ENCODE data around the gene KMT2B.
A peak's percentile ranks its signal among the peaks of the same experiment; 100 is the strongest.

The KMT2B gene

DNA sequence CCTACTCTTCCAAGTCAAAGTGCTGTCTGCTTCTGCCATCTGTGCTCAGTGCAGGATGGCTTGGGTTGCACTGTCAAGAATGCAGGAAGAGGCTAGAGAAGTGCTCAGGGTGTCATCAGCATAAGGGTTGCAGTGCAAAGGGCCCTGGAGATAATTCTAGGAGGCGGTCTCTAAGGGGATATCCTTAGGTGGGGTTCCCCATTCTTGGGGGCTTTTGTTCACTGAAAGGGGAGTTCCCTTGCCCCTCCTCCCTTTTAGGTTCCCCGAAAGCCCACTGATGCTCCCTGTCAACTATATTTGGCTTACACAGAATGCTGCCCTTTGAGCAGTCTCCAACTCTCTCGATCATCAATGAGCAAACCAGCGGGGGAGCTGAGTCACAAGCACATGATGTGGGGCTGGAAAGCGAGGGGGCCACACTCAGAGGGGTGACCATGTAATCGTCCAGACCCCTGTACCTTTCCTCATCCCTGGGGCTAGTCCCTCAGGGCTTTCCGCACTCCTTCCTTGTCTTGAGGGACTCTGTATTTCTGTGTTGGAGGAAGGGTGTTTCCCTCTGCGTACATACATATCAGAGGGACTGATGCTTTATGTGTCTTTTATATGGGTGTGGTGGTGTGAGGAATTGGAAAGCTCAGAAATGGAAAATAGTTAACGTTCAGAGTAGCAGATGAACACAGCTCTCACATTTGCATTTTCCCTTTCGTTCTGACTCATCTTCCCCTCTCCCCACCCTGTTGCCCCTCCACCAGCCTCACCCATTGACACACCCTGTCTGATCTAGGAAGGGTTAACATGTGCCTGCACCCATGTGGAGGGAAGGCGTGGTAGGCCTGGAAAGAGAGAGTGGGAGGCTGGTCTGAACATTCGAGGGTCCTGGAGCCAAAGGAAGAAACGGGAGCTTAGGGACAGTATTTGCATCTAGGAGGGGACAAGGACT is 6.7 kb upstream of the KMT2B start (continued):
- TF ChIP-seq ZNF488 (tag by site-specific recombination; IDR thresholded peaks at IDR 0.05) (no peak), ZNF140 (tag by site-specific recombination; IDR thresholded peaks at IDR 0.05) (no peak), ZBTB11 (tag by site-specific recombination; conservative IDR thresholded peaks at IDR 0.05; ENCODE audit: low read depth) (no peak), ZBTB20 (tag by site-specific recombination; IDR thresholded peaks at IDR 0.05) (peak; percentile 50; the same call in 1 of the 2 replicates)
- TF ChIP-seq, protein P1, sequence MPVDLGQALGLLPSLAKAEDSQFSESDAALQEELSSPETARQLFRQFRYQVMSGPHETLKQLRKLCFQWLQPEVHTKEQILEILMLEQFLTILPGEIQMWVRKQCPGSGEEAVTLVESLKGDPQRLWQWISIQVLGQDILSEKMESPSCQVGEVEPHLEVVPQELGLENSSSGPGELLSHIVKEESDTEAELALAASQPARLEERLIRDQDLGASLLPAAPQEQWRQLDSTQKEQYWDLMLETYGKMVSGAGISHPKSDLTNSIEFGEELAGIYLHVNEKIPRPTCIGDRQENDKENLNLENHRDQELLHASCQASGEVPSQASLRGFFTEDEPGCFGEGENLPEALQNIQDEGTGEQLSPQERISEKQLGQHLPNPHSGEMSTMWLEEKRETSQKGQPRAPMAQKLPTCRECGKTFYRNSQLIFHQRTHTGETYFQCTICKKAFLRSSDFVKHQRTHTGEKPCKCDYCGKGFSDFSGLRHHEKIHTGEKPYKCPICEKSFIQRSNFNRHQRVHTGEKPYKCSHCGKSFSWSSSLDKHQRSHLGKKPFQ (tag by site-specific recombination; IDR thresholded peaks at IDR 0.05): no peak

- TF ChIP-seq SP3 (tag by site-specific recombination; IDR thresholded peaks at IDR 0.05) (0 out of 2 replicates have a peak, but pooled peaks have one; percentile 45), ZNF433 (tag by site-specific recombination; IDR thresholded peaks at IDR 0.05; ENCODE audit: low read depth) (no peak), ZIC2 (tag by site-specific recombination; IDR thresholded peaks at IDR 0.05) (peak; percentile 26; the same call in 1 of the 2 replicates)
- Histone ChIP-seq H3K4me3 (ENCODE audit: low read depth, low read length) (no peak overlapping the region), H3K4me1 (ENCODE audit: control insufficient read depth, insufficient read depth, low read length) (peaks cover 14% of the 10 kb centered on the region), H3K36me3 (ENCODE audit: control insufficient read depth in 2 of 2, insufficient read depth in 1 of 2, low read length in 2 of 2) (no peaks in the 10 kb centered on the region; a peak in 1 of 3 replicates), H3K27ac (ENCODE audit: extremely low read depth, low read depth, low read length) (no peak overlapping the region), H3K9me3 (ENCODE audit: control insufficient read depth, insufficient read depth, low read depth, low read length) (no peaks in the 10 kb centered on the region)
- CTCF ChIA-PET: interaction anchor here (0.7 to 6.0 kb wide), 9 partner anchors 8 to 202 kb away, joined by 3 to 119 read pairs (median 4); partner anchors contain the start of genes LIN37 and ZBTB32
- POLR2A ChIA-PET: interaction anchor here (0.5 to 3.9 kb wide), 10 partner anchors 8 to 801 kb away, joined by 3 to 38 read pairs (median 4); partner anchors contain the start of genes LIN37, PSENEN, U2AF1L4 and ZBTB32
Observed at GRCh38 chr19:35712567-35713505, 5.0 kb upstream of the KMT2B start.

DNA sequence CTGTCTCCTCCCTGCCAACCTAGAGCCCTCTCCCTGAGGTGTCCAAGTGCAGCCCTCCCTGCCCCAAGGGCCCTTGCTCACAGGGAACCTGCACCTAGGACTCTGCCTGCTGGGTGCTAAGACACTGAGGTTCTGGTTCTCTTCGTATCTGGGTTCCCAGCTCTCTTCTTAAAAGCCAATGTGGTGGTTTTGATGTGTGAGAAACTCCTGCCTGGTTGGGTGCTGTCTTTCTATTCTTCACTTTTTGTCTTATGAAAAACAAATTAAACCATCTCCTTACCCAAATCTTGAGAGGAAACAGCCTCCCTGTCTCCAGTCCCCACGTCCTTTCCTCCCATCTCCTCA is 4.3 kb upstream of the KMT2B start:
- Histone ChIP-seq H3K36me3 (ENCODE audit: control insufficient read depth in 2 of 2, insufficient read depth in 1 of 2, low read length in 2 of 2) (no peaks in the 10 kb centered on the region; a peak in 1 of 3 replicates), H3K9me3 (ENCODE audit: control insufficient read depth, insufficient read depth, low read depth, low read length) (no peaks in the 10 kb centered on the region), H3K4me1 (ENCODE audit: control insufficient read depth, insufficient read depth, low read length) (peaks cover 14% of the 10 kb centered on the region), H3K4me3 (ENCODE audit: low read depth, low read length) (no peak overlapping the region), H3K27ac (ENCODE audit: extremely low read depth, low read depth, low read length) (no peak overlapping the region)
- ChIA-PET CTCF (interaction anchor here (0.9 to 6.0 kb wide), 6 partner anchors 9 to 203 kb away, joined by 3 to 119 read pairs (median 17); partner anchors contain the start of gene ZBTB32), POLR2A (interaction anchor here (1.1 to 3.9 kb wide), 5 partner anchors 9 to 218 kb away, joined by 3 to 38 read pairs (median 4); partner anchors contain the start of genes PSENEN, U2AF1L4 and ZBTB32)
- TF ChIP-seq ZNF544 (tag by site-specific recombination; IDR thresholded peaks at IDR 0.05): no peak
- TF ChIP-seq YY2 (tag by site-specific recombination; IDR thresholded peaks at IDR 0.05): no peak
- no peak for TF ChIP-seq ZNF121 (tag by site-specific recombination; IDR thresholded peaks at IDR 0.05)
- no peak for TF ChIP-seq ZBTB48 (tag by site-specific recombination; IDR thresholded peaks at IDR 0.05)
- no peak for TF ChIP-seq TSHZ1 (tag by site-specific recombination; IDR thresholded peaks at IDR 0.05; ENCODE audit: borderline replicate concordance)
- no peak for TF ChIP-seq ZNF335 (tag by site-specific recombination; conservative IDR thresholded peaks at IDR 0.05)
- TF ChIP-seq, protein P2, sequence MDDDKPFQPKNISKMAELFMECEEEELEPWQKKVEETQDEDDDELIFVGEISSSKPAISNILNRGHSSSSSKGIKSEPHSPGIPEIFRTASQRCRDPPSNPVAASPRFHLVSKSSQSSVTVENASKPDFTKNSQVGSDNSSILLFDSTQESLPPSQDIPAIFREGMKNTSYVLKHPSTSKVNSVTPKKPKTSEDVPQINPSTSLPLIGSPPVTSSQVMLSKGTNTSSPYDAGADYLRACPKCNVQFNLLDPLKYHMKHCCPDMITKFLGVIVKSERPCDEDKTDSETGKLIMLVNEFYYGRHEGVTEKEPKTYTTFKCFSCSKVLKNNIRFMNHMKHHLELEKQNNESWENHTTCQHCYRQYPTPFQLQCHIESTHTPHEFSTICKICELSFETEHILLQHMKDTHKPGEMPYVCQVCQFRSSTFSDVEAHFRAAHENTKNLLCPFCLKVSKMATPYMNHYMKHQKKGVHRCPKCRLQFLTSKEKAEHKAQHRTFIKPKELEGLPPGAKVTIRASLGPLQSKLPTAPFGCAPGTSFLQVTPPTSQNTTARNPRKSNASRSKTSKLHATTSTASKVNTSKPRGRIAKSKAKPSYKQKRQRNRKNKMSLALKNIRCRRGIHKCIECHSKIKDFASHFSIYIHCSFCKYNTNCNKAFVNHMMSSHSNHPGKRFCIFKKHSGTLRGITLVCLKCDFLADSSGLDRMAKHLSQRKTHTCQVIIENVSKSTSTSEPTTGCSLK (tag by site-specific recombination; IDR thresholded peaks at IDR 0.05): no peak
- TF ChIP-seq ZNF473 (tag by site-specific recombination; IDR thresholded peaks at IDR 0.05): no peak
